HG03432 (cell line): ENCODE data around the gene BEND7.

Experiments
- ATAC-seq: cut with Tn5 transposase; IDR thresholded peaks from one replicate; pipeline ENCODE4 v1.9.1; 2021; ENCODE audit warnings: mild to moderate bottlenecking, moderate library complexity; ENCODE audit not compliant: unreplicated experiment

The BEND7 gene

DNA sequence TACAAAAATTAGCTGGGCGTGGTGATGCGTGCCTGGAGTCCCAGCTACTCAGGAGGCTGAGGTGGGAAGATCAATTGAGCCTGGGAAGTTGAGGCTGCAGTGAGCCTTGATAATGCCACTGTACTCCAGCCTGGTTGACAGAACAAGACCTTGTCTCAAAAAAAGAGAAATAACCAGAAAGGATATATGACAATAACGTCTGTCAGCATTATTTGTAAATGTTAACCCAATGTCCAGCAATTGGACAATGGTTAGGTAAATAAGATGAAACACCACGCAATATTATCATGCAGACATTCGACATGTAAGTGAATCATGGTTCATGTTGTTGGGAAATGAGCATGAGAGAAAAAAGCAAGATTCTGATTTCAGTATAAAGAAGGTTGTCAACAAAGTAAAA lies 136.1 kb downstream of the BEND7 start:
- no peak for ATAC-seq
